Fibroblast of villous mesenchyme (primary cell): ENCODE measurements around the gene FAM184A. TPM values are rescaled to one million over a fixed set of nuclear protein-coding genes. Genes with fewer than 3 reads are reported as not detected.

ENCODE experiments used
- DNase-seq: peaks from one replicate; pipeline ENCODE4 v3.0.0-alpha.2; 2010; ENCODE audit warnings: low read depth
- H3K4me3 ChIP-seq: 2 replicates; pipeline ENCODE4 v1.5.1; 2011; ENCODE audit warnings: low read depth, mild to moderate bottlenecking, low read length
- total RNA-seq: library from RNA; depleted of rRNA; stranded (reverse); fragments of >200 nt; gene quantifications from 2 replicates; pipeline ENCODE4 v1.2.3, GENCODE V29; 2012
- TF ChIP-seq, protein P1 (sequence below): IDR thresholded peaks from 2 replicates; pipeline ENCODE4 v1.5.1; 2012; ENCODE audit warnings: low read depth, mild to moderate bottlenecking, low read length; ENCODE audit not compliant: insufficient read depth

Gene FAM184A
- total RNA-seq, 1 donor: under 0.01 TPM

GRCh38 chr6:119071576-119071975 lies 6.9 kb downstream of the FAM184A start:
- H3K4me3 ChIP-seq: no peak overlapping the region
- TF ChIP-seq, protein P1, sequence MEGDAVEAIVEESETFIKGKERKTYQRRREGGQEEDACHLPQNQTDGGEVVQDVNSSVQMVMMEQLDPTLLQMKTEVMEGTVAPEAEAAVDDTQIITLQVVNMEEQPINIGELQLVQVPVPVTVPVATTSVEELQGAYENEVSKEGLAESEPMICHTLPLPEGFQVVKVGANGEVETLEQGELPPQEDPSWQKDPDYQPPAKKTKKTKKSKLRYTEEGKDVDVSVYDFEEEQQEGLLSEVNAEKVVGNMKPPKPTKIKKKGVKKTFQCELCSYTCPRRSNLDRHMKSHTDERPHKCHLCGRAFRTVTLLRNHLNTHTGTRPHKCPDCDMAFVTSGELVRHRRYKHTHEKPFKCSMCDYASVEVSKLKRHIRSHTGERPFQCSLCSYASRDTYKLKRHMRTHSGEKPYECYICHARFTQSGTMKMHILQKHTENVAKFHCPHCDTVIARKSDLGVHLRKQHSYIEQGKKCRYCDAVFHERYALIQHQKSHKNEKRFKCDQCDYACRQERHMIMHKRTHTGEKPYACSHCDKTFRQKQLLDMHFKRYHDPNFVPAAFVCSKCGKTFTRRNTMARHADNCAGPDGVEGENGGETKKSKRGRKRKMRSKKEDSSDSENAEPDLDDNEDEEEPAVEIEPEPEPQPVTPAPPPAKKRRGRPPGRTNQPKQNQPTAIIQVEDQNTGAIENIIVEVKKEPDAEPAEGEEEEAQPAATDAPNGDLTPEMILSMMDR: no peak
- no peak for DNase-seq

DNA sequence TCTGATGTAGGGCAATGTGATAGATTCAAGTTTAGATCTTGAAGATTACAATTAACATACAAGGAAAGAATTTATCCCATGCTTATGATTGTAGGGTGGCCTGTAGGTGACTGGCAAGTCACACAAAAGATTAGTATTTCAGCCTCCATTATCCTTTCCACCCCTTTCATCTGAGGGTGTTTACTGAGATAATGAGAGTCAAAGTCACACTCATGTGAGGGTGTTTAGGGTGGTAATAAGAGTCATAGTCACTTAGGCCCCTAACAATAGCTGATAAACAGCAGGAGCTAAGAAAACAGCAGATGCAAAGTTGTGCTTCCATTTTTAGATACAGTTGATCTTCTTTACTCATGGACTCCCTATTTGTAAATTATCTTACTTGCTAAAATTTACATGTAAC lies 11.4 kb downstream of the FAM184A start:
- TF ChIP-seq, protein P1: no peak
- no peak for DNase-seq

DNA sequence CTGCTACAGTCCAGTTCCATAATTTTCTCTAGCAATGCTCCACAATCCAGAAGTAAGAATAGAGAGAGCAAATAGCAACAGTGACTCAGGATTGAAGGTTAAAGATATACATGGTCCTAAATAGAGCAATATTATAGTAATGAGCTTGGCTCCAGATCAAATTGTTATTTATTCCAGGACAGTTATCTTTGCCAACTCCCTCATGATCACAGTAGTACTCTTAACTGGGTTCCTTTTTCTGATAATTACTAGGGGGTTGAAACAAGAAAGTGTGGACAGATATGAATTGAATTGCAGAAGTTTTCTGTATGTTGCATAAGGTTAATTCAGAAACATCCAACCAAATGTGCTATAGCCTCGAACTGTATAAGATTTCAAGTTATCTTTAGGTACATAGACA lies 11.9 kb downstream of the FAM184A start:
- DNase-seq: no peak
- TF ChIP-seq, protein P1: no peak
- H3K4me3 ChIP-seq: no peak overlapping the region

More for the DNA sequence above, 11.4 kb downstream of the FAM184A start:
- H3K4me3 ChIP-seq: no peak overlapping the region

DNA sequence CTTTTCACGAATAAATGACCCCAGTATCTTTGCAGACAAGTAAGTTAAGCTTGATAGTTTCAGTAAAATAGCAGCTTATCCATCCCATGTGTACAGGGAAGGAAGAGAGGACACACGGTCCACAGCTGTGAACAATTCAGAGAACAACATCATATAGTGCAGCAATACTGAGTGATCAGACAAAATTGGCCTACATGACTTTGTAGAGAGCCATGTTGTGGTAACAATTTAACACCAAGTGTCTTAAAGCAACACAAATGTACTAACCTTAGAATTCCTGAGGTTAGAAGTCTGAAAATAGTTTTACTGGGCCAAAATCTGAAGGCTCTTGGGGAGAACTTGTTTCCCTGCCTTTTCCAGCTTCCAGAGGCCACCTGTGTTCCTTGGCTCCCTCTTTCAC lies 12.5 kb downstream of the FAM184A start:
- no peak overlapping the region for H3K4me3 ChIP-seq
- TF ChIP-seq, protein P1: no peak
- DNase-seq: no peak

- TF ChIP-seq, protein P1: no peak
- no peak for DNase-seq
- H3K4me3 ChIP-seq: no peak overlapping the region
These were observed 13.1 kb downstream of the FAM184A start for GRCh38 chr6:119065382-119065781.

DNA sequence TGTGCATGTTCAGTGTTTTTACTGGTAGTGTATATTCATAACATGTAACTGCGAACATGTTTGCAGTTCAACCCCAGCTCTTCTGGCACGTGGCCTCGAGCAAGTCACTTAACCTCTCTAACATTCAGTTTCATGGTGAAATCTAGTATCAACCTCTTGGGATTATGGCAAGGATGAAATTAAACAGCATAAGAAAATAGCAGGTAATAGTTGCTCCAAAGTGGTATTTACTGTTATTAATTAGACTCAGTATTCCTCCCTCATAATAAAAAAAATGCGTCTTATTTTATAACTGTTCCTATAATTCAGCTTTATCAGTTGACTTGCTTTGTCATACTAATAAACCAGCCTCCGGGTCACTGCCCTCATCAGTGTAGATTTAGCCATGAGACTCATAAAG lies 15.0 kb downstream of the FAM184A start:
- no peak for DNase-seq
- H3K4me3 ChIP-seq: no peak overlapping the region
- TF ChIP-seq, protein P1: no peak

- DNase-seq: no peak
- H3K4me3 ChIP-seq: no peak overlapping the region
- TF ChIP-seq, protein P1: no peak
These were observed 17.2 kb downstream of the FAM184A start for GRCh38 chr6:119061215-119061614.
